HG03175 (cell line): Measurements from ENCODE around the gene CNNM3.

Source experiments
- ATAC-seq: cut with Tn5 transposase; IDR thresholded peaks from one replicate; pipeline ENCODE4 v1.9.1; 2021; ENCODE audit warnings: mild to moderate bottlenecking, moderate library complexity; ENCODE audit not compliant: unreplicated experiment

The CNNM3 gene

DNA sequence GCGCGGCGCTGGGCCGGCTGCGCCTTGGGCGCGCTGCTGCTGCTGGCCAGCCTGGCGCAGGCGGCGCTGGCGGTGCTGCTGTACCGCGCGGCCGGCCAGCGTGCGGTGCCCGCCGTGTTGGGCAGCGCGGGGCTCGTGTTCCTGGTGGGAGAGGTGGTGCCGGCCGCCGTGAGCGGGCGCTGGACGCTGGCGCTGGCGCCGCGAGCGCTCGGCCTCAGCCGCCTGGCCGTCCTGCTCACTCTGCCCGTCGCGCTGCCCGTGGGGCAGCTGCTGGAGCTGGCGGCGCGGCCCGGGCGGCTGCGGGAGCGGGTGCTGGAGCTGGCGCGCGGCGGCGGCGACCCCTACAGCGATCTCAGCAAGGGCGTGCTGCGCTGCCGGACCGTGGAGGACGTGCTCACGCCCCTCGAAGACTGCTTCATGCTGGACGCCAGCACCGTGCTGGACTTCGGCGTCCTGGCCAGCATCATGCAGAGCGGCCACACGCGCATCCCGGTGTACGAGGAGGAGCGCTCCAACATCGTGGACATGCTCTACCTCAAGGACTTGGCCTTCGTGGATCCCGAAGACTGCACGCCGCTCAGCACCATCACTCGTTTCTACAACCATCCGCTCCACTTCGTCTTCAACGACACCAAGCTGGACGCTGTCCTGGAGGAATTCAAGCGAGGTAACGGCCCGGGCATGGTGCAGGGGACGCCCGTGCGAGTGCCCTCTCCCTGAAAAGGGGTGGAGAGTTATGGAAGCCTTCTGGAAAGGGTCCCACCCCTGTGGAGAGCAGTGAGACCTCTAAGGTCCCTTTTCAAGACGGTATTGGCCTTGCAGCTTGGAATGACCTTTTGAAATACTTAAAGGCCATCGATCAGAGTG is 1.0 kb downstream of the CNNM3 start:
- ATAC-seq: no peak

DNA sequence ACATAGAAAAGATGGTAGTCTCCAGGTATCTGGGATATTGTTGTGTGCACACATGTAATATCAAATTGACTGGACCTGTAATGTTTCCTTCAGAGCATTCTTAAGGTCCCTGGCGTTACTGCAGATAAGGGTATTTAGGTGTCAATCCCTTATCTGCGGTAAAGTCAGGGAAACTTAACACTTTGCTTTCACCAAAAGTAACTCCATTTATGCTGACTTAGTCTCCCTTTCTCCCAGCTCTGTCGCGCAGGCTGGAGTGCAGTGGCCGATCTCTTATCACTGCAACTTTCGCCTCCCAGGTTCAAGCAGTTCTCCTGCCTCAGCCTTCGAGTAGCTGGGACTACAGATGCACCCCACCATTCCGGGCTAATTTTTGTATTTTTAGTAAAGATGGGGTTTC is 1.8 kb downstream of the CNNM3 start:
- no peak for ATAC-seq

DNA sequence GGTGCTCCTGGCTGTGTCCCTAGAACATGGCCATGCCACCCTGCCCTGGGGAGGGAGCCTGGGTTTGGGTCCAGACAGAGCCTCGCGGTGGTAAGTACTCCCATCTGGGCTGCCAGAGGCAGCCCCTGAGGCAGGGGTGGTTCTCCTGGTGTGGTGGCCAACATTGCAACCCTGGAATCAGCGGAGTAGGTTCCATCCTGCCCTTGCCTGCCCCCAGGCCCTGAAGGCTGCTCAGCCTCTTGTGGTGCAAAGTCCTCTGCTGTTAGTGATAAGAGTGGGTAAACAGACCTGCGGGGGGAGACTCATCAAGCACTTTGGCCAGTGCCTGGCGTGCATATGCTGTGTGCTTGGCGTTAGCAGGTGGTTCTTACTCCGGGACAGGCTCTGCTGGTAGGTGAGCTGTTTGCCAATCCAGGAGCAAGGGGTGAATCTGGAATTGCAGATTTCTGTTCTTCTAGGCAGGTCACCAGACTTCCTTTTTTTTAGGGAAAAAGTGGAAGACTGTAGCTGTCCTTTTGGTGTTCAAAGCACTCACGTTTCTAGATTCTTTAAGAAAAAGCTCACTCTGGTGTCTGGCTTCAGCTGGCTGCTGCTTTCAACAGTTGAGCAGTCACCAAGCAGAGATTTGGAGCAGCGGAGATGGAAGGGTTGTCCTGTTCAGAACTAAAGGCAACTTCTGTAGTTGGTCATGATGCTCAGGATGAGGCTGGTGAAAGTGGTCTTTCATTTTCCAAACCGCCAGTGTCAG is 3.2 kb downstream of the CNNM3 start:
- ATAC-seq: no peak

DNA sequence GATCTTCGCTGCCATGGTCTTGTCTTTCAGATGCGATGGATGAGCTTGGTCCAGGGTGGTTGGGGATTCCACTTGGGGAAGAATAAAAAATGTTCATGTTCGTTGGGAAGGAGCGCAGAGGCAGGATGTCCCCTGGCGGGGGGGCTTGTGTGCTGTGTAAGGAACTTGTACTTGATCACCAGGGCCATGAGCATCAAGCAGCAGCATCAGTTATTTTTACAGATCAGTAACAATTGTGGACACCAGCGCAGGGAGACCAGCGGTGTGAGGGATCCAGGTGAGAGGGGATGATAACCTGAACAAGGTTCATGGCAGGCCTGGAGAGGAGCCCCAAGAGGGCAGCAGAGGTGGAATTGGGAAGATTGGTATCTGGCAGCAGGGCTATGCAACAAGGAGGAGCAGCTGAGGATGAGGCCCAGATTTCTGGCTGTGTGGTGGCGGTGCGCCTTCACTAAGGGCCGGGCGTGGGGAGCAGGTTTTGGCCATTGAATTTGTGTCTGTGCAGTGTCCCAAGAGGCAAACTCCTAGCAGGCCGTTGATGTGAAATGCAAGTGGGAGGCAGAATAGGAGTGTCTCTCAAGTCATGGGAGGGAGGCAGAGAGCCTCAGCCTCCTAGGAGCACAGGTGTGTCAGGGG is 3.9 kb downstream of the CNNM3 start:
- ATAC-seq: no peak

DNA sequence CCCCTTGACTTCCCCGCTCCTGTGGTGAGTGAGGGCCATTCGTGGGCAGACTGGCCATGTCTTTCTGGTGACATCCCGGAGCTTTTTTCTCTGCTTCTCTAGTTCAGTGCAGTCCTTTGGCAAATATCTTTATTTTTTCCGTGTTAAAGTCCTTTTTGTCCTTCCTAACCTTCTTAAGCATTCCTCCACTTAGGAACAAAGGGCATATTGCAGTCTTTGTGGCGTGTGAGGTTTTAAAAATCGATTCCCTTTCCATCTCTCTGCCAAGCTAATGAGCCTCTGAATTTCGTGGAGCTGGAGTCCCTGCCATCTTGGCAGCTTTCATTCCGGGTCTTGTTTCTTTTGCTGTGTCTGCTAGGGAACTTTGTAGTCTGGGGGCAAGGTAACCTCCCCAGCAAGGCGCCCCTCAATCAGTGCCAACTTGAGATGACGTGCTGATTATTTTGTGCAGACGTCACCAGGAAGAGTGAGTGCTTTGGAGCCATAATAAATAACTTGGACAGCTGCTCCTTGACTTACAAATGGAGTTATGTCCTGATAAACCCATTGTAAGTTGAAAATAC is 5.1 kb downstream of the CNNM3 start:
- no peak for ATAC-seq

DNA sequence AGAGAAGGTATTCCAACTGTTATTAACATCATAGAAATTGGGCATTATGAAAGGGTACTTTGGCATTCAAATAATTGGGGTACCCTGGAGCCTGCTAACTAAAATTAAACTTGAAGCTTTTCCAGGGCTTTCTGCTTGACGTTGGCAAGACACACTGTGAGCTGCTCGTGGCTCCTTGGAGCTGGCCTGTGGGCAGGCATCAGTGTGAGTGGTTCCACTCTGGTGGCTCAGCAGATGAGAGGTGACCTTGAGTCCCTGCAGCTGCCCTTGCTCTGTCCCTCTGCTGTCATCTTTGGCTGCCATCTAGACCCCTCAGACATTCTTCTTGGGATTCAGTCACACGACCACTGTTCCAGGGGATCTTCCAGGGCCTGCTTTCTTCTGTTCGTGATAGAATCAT is 6.7 kb downstream of the CNNM3 start:
- ATAC-seq: no peak

DNA sequence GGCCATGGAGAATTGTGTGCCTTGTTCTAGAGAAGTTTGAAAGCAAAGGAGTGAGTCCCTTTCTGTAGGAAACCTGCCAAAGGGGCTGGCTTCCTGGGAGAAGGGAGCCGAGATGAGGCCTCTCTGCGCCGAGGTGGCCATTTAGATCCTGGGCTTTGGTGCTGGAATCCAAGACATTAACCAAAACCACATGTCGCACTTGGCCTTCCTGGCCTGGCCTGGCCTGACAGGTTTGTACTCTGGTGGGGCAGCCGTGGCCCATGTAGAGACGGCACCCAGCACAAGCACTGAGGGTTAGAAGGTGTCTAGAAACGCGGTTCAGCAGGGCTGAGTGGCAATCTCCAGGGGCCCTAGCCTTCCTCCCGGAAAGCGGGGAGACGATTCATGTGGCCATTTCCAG is 7.1 kb downstream of the CNNM3 start:
- ATAC-seq: no peak

DNA sequence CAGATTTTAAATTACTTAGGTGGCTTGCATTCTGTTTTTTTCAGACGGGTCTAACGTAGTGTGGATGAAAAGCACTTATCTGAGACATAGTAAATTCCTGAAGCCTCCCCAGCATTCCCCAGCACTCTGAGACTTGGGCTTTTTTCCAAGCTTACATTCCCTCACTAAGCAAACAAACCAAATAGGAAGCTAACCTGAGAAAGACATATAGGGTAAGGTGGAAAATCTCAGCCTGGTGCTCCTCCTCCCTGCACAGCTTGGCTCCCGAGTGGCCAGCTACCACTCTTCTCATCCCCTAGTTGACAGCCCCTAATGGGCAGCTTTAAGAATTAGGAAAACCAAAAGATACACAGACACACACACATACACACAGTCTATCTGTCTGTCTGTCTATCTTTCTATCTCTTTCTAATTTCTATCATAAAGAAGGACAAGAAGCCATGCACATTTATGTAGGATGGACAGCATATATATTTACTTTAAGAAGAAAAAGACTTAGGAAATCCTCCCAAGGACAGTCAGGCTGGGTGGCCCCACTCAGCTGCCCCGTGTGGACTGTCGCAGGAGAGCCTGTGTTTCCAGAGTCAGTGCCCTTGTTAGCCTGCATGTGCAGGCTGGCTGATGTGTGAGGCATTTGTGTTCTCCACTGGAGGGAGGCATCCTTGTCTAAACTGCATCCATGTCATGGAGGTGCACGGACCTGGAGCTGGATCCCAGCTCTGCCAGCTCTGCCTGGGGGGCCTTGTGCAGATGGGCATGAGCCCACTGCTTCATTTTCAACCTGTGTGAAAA is 8.2 kb downstream of the CNNM3 start:
- ATAC-seq: no peak

DNA sequence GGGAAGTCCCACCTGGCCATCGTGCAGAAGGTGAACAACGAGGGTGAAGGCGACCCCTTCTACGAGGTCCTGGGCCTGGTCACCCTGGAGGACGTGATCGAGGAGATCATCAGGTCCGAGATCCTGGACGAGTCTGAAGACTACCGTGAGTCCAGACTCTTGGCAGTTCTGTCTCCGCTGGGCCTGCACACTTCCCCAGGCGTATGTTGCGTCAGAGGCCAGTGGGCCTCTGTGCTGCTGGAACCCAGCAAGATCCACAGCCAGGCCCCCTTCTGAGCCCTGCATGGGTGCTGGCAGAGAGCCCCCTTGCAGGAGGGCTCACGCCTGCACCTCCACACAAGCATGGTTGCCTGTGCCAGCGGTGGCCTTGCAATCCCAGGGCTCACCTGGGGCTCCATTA is 9.0 kb downstream of the CNNM3 start:
- no peak for ATAC-seq

DNA sequence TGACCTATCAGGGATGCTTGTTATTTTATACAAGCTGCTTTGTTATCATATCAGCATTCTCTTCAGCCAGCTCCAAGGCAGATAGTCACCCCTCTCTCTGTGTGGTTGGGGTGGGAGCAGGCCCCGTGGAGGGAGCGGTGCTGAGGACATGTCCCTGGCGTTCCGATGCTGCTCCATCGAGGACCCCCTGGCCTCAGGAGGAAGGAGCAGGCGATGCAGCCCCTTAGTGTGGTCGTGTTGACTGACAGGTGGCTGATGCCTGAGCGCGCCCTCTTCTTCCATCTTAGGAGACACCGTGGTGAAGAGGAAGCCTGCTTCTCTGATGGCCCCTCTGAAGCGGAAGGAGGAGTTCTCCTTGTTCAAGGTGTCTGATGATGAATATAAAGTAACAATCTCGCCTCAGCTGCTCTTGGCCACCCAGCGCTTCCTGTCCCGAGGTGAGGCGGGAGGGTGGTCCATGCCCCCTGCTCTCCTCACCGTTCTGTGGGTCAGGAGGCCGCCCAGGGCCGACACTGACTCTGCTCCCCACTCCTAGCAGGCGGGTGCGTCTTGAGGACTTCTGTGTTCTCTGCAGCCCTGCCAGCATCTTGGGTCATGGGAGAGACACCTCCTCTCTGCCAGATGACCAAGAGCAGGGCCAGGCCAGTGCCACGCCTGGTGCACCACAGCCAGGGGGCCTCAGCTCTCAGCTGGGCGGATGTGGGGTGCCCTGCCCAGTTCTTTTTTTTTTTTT is 10.6 kb downstream of the CNNM3 start:
- no peak for ATAC-seq

DNA sequence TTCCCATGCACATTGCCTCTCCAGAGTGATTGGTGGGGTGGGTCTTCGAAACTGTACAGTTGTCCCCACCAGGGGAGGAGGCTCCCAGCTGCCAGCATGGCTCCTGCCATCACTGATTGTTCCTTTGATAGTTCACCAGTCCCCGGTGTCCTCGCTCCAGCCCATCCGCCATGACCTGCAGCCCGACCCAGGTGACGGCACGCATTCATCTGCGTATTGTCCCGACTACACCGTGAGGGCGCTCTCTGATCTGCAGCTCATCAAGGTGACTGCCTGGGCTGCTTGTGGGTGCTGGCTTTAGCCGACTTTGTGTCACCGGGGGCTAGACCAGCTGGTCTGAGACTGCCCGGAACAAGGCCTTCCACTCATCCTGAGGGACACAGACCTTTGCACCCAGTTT is 12.4 kb downstream of the CNNM3 start:
- no peak for ATAC-seq

DNA sequence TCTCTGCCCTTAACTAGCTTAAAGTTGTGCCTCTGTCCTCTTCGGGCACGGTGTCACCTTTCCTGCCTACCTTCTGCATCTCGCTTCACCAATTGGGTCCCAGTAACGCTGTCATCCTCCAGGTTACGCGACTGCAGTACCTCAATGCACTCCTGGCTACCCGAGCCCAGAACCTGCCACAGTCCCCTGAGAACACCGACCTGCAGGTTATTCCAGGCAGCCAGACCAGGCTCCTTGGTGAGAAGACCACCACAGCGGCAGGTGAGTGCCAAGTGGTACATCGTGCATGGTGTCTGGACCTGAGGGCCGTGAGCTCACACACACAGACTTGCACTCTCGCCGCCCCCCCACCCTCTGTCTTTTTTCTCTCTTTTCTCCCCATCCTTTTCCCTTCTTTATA is 12.8 kb downstream of the CNNM3 start:
- ATAC-seq: no peak

DNA sequence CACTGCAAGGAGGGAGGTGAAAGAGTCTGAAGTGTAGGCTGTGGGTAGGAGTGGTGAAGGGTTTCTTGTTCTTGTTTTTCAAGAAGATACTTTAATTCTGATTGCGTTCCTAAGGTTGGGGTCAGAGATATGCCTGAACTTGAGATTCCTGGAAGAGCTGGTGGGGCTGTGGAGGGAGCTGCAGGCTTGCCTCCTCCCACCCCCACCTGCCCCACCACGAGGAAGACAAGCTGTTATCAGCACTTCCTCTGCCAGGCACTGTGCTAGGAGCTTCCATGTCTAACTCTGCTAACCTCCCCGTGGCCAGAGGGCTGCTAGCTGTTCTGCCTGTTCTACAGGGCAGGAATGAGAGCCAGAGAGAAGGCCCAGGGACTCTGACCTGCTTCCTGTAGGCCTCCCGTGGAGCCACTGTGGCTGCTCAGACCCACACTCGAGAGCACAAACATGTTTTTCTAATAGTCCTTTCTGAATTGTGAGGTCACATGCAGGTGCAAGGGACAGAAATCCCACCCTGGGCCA is 14.0 kb downstream of the CNNM3 start:
- no peak for ATAC-seq

DNA sequence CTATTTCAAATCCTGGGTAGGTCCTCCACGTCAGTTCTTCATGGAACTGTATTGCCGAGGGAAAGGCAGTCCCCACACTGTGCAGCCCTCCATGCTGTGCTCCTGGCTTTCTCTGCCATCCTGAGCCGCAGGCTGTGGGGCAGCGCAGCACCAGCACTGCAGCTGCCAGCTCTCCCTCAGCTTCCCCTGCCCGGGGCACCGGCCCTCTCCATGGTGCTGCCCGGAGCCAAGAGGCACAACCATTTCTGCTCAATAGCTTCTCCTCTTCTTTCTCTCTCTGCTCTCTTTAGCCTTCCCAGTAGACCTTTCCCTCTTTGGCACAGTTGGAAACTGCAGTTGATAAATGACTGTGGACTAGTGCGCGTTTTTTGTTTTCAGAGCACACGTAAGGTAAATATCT is 15.6 kb downstream of the CNNM3 start:
- ATAC-seq: no peak

DNA sequence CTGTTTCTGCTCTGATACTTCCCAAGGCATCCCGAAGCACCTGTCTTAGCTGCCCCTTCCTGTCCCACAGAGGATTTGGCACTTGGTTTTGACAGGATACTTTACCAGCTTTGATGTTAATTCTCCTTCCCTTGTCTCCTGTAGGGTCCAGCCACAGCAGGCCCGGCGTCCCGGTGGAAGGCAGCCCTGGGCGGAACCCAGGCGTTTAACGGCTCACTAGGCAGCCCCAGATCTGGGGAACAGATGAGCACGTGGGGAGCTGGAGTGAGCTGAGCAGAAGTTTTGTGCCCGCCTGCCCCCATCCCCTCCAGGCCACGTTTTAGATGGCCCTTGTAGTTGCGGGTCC is 16.3 kb downstream of the CNNM3 start:
- no peak for ATAC-seq

DNA sequence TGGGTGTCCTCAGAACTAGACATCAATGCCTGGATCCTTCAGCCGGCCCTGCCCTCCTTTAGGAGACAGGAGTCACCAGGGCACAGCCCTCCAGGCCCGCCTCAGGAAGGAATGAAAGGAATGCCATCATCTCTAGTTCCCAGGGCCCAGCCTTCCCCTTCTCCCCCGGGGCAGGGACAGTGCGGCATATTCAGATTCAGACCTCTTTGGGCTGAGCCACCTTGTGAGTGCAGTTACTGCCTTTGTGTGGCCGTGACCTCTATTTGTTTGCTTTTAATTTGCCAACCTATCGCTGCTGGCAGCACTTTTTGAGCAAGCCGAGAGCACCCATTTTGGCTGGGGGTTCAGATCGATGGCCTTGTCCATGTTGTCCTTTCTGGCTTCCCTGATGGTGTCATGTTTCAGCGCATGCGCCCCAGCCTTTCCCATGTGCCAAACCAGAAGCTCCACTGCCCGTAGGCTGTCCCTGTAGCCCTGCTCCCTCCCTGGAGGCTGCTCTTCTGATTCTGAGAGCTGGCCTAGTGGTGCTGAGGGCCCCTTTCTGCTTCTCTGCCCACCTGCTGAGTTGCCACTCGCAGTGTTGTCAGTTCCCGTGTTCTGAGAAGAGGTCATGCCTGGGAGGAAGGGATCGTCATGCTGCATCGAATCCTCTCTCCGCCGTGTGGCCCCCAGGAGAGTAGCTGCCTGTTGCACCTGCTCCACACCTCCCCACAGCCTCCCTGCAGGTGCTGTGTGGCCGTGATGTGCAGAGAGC is 16.9 kb downstream of the CNNM3 start:
- no peak for ATAC-seq

DNA sequence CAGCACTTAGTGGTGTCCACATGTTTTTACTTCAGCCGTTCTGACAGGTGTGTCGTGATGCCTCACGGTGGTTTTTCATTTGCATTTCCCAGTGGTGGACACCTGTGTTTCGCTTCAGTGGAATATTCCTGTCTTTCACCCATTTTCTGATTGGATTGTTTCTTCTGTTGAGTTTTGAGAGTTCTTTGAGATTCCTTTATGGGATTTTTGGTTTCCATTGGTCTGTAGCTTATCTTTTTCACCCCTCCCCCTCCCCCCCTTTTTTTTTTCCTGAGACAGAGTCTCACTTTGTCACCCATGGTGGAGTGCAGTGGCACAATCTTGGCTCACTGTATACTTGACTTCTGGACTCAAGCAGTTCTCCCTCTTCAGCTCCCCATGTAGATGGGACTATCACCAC is 19.8 kb downstream of the CNNM3 start:
- no peak for ATAC-seq

DNA sequence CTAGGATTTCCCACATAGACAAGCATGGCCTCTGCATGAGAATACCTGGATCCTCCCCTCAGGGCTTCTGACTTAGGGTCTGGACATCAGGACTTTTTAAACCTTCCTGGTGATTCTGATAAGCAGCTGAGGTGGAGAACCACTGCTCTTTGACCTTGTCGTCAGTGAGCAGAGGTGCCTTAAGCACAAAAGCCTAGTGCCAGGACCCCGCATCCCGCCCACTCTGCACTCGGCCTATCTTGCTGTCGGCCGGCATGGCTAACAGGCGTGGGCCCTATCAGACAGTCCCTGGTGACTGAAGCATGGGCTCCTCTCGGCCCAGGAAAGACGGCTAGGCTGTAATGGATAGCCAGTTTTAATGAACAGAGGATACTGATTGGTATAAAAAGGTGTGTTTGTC is 21.5 kb downstream of the CNNM3 start:
- no peak for ATAC-seq
